Measurements from ENCODE around the gene HBG2. TPM values are rescaled to one million over a fixed set of nuclear protein-coding genes. Genes with fewer than 3 reads are reported as not detected.
"Not testable (repeated sequence)": the region's sequence is repeated elsewhere in the genome, so short reads cannot be mapped to it uniquely, and the experiment has no call there.

The HBG2 gene
- total RNA-seq, 2 experiments from 2014 or later: not detected

- ChIA-PET POLR2A (no interaction called here), CTCF (no interaction called here)
These were observed 2.8 kb downstream of the HBG2 start for GRCh38 chr11:5251746-5252145.

DNA sequence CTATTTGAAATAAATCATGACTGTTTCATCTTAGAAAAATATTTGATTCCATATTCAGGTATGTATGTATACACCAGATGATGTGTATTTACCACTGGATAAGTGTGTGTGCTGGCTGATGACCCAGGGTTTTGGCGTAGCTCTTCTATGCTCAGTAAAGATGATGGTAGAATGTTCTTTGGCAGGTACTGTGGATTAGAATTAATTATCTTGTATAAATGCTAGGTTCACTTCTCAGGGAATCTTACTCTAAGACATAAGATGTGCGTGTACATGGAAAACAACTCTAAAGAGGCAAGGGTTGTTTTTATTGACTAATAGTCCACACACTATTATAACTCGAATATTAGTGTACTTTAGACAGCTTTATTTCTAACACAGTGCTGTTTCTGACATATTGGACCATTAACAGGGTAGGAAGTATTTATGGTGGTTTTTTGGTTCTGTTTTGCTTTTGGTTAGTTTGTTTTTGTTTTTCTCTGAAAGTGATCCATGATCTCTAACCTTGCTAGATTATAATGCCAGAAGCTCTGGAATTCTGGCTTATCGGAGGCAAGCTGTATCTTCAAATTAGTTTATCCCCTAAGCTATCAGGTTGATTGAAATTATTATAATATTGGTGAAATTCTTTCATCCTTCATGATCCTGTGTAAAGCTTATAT, 3.9 kb downstream of the HBG2 start:
- CTCF ChIA-PET: no interaction called here
- POLR2A ChIA-PET: no interaction called here

GRCh38 chr11:5249807-5250396, 4.7 kb downstream of the HBG2 start, which contains the start of gene HBG1:
Gene HBG1 (minus strand): TSS chr11:5249857. CDS start chr11:5249804, 53 bp downstream.
- CTCF ChIA-PET, POLR2A ChIA-PET: not testable (repeated sequence)

- CTCF ChIA-PET, POLR2A ChIA-PET: not testable (repeated sequence)
These were observed 6.1 kb downstream of the HBG2 start for GRCh38 chr11:5248498-5248897.

GRCh38 chr11:5247472-5248192, 6.9 kb downstream of the HBG2 start:
- ChIA-PET CTCF (no interaction called here), POLR2A (no interaction called here)

DNA sequence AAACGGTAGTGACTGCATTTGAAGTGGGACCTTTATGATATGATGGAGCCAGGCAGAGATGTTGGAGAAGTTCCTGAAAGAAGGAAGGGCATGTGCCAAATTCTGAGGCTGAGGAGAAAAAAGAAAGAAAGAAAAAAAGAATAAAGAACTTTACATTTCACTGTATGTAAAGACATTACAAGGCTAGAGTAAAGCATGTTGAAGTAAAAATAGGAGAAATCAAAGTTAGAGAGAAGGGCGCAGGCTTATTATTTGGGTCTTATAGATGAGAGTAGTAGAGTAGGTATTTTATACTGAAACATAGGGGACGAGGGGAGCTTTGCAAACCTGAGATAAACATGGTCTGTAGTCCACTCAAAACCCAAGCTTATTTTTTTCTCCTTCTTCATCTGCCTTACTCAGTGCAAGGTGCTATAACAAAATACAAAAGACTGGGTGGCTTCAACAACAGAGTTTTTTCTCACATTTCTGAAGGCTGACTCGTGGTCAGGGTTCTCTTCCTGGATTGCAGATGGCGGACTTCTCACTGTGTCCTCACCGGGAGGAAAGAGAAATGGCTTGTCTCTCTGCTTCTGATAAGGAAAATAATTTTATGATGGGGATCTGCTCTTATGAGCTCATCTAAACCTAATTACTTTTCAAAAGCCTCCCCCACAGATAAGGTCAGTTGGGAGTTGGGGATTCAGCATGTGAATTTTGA, 7.7 kb downstream of the HBG2 start:
- ChIA-PET CTCF (no interaction called here), POLR2A (no interaction called here)

DNA sequence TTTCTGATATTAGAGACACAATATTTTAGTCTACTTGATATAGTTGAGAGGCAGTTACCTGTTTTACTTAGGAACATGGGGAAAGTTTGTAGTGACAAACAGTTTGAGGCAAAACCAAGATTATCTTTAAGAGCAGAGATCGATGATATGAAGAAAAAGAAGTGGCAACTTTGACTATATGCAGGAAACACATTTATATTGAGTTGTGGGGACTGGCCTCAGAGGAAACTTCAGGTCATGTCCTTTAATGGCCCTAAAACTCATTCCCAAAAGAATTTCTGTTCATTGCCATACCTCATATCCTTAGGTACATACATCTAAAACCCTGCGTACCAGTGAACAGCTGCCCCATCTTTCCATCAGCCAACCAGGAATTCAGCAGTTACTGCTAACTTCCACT, 9.4 kb downstream of the HBG2 start:
- ChIA-PET POLR2A (no interaction called here), CTCF (no interaction called here)

DNA sequence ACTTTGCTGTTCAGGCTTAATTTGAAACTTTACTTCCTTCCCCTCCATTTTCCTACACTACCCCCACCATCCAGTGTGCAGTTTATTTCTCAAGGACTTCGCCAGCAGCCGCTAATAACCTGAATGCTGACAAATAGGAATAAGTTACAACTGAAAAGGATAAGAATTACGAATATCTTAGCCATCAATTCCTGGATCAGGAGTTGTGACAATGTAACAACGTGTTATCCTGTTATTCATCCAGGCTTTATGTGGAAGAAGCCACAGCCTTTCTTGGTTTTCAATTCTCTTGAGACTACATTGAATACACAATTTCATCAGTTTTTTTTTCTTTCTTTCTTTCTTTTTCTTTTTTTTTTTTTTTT, 10.8 kb downstream of the HBG2 start:
- POLR2A ChIA-PET: interaction anchor here (0.6 kb wide), 1 partner anchor 1095 kb away, joined by 3 read pairs; no protein-coding TSS in a partner anchor
- CTCF ChIA-PET: no interaction called here

DNA sequence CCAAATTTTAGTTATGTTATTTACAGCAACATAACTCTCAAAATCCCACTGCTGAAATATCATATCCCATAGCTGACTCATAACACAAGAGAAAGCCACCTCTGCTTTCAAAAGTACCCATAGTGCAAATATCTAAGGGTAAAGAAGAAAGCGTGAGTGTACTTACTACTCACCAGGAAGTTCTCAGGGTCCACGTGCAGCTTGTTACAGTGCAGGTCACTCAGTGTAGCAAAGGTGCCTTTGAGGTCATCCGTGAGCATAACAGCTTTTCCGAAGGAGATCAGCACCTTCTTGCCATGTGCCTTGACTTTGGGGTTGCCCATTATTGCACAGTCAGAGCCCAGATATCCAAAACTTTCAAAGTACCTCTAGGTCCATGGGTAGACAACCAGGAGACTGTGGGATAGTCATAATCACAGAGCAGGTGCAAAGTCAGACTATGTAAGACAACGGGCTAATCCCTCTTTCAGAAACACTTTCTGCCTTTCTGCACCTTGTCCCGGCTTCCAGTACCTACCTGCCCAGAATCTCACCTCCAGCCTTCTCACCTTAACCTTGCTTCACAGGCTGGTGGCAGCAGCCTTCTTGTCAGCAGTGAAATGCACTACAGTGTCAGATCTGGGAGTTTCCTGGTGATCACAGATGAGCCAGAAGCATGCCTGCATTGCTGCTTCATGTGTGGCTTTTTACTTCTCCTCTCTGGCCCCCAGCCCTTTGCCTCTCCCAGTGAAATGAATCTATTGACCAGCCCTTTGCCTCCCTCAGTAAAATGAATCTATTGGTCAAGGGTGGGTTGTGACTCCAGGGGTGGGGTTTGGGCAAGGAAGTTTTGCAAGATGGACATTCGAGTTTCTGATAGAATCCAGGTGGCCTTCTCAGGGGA, 11.4 kb downstream of the HBG2 start:
- POLR2A ChIA-PET: interaction anchor here (0.6 kb wide), 1 partner anchor 1094 kb away, joined by 3 read pairs; no protein-coding TSS in a partner anchor
- CTCF ChIA-PET: no interaction called here

DNA sequence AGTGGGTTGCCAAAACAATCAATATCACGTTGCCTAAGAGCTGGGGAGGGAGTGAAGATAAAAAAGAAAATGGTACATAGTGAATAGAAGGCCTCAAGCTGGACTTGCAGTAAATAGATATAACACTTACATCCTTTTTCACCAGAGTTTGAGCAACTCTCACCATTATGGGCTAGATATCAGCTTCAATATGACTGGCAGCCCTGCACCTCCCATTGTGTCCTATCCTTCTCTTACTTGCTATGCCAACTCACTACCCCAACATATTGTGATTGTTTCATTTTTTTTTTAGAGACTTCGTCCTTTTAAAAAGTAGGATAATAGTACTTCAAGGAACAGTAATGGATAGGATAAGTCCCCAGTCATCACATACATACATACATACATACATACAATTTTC, 12.4 kb downstream of the HBG2 start:
- ChIA-PET CTCF (no interaction called here), POLR2A (no interaction called here)

DNA sequence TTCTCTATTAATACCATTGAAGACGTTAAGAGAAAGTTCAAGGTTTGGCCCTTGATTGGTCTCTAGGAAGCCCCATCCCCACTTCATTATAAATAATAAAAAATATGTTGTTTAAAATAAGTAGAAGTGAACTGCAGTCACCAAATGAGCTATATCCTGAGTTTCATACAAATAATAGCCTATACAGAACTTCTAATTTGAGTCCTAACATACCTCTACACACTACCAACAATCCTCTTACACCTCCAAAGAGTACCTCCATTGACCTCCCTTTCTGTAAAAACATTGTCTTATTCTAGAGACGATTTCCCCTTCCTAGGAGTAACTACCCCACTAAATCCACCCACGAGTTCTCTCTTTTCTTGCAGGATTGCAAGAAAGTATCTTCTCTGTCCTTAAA, 13.1 kb downstream of the HBG2 start:
- ChIA-PET POLR2A (no interaction called here), CTCF (no interaction called here)

- CTCF ChIA-PET: no interaction called here
- POLR2A ChIA-PET: no interaction called here
These were observed 14.1 kb downstream of the HBG2 start for GRCh38 chr11:5240458-5240857.

GRCh38 chr11:5240056-5240455, 14.5 kb downstream of the HBG2 start:
- CTCF ChIA-PET: no interaction called here
- POLR2A ChIA-PET: no interaction called here

GRCh38 chr11:5239046-5239445, 15.5 kb downstream of the HBG2 start:
- POLR2A ChIA-PET: no interaction called here
- CTCF ChIA-PET: no interaction called here

- ChIA-PET POLR2A (no interaction called here), CTCF (no interaction called here)
These were observed 16.1 kb downstream of the HBG2 start for GRCh38 chr11:5238486-5238885.

DNA sequence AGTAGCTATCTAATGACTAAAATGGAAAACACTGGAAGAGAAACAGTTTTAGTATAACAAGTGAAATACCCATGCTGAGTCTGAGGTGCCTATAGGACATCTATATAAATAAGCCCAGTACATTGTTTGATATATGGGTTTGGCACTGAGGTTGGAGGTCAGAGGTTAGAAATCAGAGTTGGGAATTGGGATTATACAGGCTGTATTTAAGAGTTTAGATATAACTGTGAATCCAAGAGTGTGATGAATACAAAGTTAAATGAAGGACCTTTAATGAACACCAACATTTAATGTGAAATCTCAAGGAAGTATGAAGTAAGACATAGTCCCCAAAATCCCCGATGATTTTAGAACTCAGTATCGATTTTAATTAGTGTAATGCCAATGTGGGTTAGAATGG, 17.2 kb downstream of the HBG2 start:
- CTCF ChIA-PET: no interaction called here
- POLR2A ChIA-PET: no interaction called here

GRCh38 chr11:5235364-5236095, 19.1 kb downstream of the HBG2 start:
- CTCF ChIA-PET: no interaction called here
- POLR2A ChIA-PET: no interaction called here

GRCh38 chr11:5234381-5234834, 20.2 kb downstream of the HBG2 start, which contains the start of gene HBD:
Gene HBD (minus strand): TSS chr11:5234483. CDS start chr11:5234433, 50 bp downstream.
- ChIA-PET POLR2A (no interaction called here), CTCF (no interaction called here)

- POLR2A ChIA-PET: no interaction called here
- CTCF ChIA-PET: no interaction called here
These were observed 21.3 kb downstream of the HBG2 start for GRCh38 chr11:5233307-5233706.

All from activated CD8-positive, alpha-beta memory T cell treated with anti-CD3 and anti-CD28 coated beads for 36 hours (primary cell).